ENCODE data around the gene AFAP1L1. TPM values are rescaled to one million over a fixed set of nuclear protein-coding genes. Genes with fewer than 3 reads are reported as not detected.

AFAP1L1 gene
- total and polyA plus RNA-seq, 2 donors (not counting 3 experiments of a cell fraction or from before 2014, with no cell fraction given), result 7.9 to 73.2 TPM

- ChIA-PET CTCF (interaction anchor here (0.7 to 1.3 kb wide), 2 partner anchors 10 to 57 kb away, joined by 3 to 4 read pairs; no protein-coding TSS in a partner anchor), POLR2A (no interaction called here)
- Histone ChIP-seq H3K79me2 (ENCODE audit: control insufficient read depth, insufficient read depth, low read length) (no peaks in the 10 kb centered on the region), H2AFZ (ENCODE audit: low read depth, low read length) (no peak overlapping the region), H3K4me2 (ENCODE audit: insufficient read depth, low read length) (no peak overlapping the region), H3K4me1 (ENCODE audit: control insufficient read depth, extremely low read depth, insufficient read depth, low read length) (no peaks in the 10 kb centered on the region), H4K20me1 (replicated peaks; ENCODE audit: control insufficient read depth, extremely low read depth, insufficient read depth, low read length) (no peaks in the 10 kb centered on the region), H3K9me3 (replicated peaks; ENCODE audit: control insufficient read depth, insufficient read depth, low read length) (no peaks in the 10 kb centered on the region), H3K4me3 (replicated peaks in 1 of 3; ENCODE audit: insufficient read depth in 1 of 3, low read depth in 1 of 3, low read length in 3 of 3) (no peak overlapping the region), H3K36me3 (ENCODE audit: control insufficient read depth in 2 of 2, extremely low read depth in 1 of 2, insufficient read depth in 2 of 2, low read length in 2 of 2) (no peaks in the 10 kb centered on the region), H3K27me3 (ENCODE audit: control insufficient read depth in 2 of 2, insufficient read depth in 2 of 2, low read length in 2 of 2) (no peaks in the 10 kb centered on the region), H3K9me1 (replicated peaks; ENCODE audit: control insufficient read depth, extremely low read depth, insufficient read depth, low read length) (no peaks in the 10 kb centered on the region), H3K27ac (ENCODE audit: insufficient read depth, low read depth, low read length) (no peak overlapping the region), H3K9ac (replicated peaks; ENCODE audit: extremely low read depth, insufficient read depth, low read length) (no peak overlapping the region)
- DNase-seq (ENCODE audit: low read depth, low spot score), result no peak
- TF ChIP-seq EZH2 (IDR thresholded peaks at IDR 0.05; ENCODE audit: borderline replicate concordance, low read depth, low read length, severe bottlenecking) (no peak), GATA2 (IDR thresholded peaks at IDR 0.05; ENCODE audit: insufficient read depth, insufficient read length, low read depth, low read length) (no peak), MYC (IDR thresholded peaks at IDR 0.05; ENCODE audit: low read depth, low read length) (no peak), JUN (IDR thresholded peaks at IDR 0.05; ENCODE audit: borderline replicate concordance, insufficient read depth, insufficient read length, low read depth) (no peak), MAX (IDR thresholded peaks at IDR 0.05; ENCODE audit: insufficient read depth, insufficient read length) (no peak), CTCF (IDR thresholded peaks at IDR 0.05; ENCODE audit: extremely low read depth in 1 of 2, insufficient read depth in 1 of 2, low read depth in 1 of 2, low read length in 2 of 2) (no peak), POLR2AphosphoS5 (IDR thresholded peaks at IDR 0.05; ENCODE audit: insufficient read depth, low read depth, low read length) (no peak), POLR2A (IDR thresholded peaks at IDR 0.05; ENCODE audit: low read depth, low read length) (no peak), FOS (IDR thresholded peaks at IDR 0.05; ENCODE audit: borderline replicate concordance, insufficient read depth, low read length) (no peak)
- no TSS peak for BruUV-seq (replicated peaks)
- intact Hi-C loops (cut with micrococcal nuclease), result no loop called here
- dilution Hi-C loops (cut with MboI; ENCODE audit: extremely low pct_ligation_motif_present, low sequenced_read_pairs), result no loop called here
- FAIRE-seq, result no peak
These were observed 105.2 kb downstream of the AFAP1L1 start for GRCh38 chr5:149376711-149377447.
